Glomerular visceral epithelial cell (primary cell): ENCODE measurements around the gene TBL3.

ENCODE experiments used
- DNase-seq: peaks from one replicate; pipeline ENCODE4 v3.0.0-alpha.2; 2016; ENCODE audit errors: extremely low spot score

Gene TBL3

GRCh38 chr16:1982991-1983543, 11.2 kb downstream of the TBL3 start:
- no peak for DNase-seq

DNA sequence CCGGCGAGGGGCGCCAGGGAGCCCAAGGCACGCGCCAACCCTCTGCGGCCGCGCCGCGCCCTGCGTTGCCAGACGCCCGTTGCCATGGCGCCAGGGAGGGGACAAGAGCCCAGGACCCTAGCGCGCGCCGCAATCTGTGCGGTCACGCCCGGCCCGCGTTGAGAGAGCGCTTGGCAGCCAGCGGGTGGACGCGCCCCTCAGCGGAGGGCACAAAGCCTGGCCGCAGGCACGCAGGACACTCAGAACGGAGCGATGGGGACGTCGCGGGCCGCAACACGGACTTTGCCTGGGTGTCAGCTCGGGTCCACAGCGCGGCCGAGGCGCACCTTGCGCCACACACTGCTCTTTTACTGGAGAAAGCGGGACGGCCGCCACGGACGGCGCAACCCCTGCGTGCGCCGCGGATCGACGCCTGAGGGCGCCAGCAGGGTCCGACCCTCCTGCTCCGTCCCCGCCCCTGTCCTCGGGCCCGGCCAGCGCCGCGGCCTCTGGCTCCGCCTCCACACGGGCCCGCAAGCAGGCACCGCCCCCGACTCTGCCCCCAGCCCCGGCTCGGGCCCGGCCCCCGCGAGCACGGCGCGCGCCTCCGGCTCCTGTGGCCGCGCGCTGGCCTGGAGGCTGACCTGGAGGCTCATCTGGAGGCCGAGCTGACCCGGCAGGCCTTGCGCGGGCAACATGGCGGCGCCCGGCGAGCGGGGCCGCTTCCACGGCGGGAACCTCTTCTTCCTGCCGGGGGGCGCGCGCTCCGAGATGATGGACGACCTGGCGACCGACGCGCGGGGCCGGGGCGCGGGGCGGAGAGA, 11.9 kb downstream of the TBL3 start, which contains the start of gene GFER:
Gene GFER (plus strand): TSS at position 650 of the 803 bp plus-strand sequence. CDS start 26 bp downstream, at position 676.
- peak; percentile 93 for DNase-seq

GRCh38 chr16:1984347-1985225, 12.7 kb downstream of the TBL3 start:
- peak; percentile 38 for DNase-seq

DNA sequence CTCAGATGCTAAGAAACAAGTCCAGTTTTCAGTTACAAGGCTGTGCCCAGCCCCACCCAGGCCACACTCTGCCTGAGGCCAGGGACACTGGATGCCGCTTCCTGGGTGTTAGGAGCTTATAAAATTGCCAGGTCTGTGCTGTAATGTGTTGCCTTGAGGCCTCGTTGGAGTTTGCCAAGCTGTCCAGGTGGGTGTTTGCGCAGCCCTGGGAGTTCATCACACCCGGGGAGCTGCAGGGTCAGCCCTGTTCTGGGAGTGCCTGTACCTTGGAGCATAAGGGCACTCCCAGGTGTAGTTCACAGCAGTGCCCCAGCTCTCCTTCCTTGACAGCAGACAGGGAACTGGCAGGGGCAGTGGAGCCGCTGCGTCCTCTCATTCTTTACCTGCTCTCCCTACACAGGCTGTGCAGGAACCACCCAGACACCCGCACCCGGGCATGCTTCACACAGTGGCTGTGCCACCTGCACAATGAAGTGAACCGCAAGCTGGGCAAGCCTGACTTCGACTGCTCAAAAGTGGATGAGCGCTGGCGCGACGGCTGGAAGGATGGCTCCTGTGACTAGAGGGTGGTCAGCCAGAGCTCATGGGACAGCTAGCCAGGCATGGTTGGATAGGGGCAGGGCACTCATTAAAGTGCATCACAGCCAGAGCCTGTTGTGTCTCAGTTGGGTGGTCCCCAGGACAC, 13.8 kb downstream of the TBL3 start:
- no peak for DNase-seq

GRCh38 chr16:1987198-1987597, 15.3 kb downstream of the TBL3 start:
- no peak for DNase-seq

DNA sequence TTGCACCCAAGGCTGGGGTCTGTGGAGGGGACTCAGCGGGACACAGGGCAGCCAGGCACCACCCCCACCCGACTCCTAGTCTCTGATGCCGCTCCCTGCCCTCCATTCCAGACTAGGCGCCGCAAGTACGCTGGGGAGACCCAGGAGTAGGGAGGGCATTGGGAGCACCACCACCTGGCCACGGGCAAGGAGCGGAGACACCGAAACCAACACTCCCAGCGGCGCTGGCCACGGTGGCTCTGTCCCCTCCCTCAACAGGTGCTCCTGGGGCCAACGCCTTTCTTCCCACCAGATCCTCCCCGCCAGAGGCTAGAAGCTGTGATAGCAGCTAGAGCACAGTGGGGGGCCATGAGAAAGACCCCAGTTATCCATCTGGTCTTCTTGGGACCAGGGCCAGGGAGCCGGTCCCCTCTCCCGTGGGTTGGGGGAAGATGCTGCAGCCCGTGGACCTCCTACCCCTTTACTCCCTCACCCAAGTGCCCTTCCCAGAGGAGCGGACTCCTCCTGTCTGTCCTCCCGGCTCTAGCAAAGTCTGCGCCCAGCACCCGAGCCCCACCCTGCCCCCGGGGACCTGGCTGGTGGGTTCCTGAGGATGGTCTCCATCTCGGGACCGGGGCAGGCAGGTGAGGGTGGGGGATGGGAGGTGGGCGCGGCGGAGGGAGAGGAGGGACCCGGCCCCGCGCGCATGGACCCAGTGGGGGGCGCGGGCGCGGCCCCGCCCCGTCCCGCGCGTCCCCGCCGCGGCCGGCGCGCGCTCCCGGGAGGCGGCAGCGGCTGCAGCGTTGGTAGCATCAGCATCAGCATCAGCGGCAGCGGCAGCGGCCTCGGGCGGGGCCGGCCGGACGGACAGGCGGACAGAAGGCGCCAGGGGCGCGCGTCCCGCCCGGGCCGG, 17.6 kb downstream of the TBL3 start, which contains the start of gene SYNGR3:
Gene SYNGR3 (plus strand): TSS at position 762 of the 892 bp plus-strand sequence. CDS start 133 bp downstream, outside the sequence.
- DNase-seq, result no peak

- DNase-seq, result no peak
These were observed 18.2 kb downstream of the TBL3 start for GRCh38 chr16:1990101-1990350.

DNA sequence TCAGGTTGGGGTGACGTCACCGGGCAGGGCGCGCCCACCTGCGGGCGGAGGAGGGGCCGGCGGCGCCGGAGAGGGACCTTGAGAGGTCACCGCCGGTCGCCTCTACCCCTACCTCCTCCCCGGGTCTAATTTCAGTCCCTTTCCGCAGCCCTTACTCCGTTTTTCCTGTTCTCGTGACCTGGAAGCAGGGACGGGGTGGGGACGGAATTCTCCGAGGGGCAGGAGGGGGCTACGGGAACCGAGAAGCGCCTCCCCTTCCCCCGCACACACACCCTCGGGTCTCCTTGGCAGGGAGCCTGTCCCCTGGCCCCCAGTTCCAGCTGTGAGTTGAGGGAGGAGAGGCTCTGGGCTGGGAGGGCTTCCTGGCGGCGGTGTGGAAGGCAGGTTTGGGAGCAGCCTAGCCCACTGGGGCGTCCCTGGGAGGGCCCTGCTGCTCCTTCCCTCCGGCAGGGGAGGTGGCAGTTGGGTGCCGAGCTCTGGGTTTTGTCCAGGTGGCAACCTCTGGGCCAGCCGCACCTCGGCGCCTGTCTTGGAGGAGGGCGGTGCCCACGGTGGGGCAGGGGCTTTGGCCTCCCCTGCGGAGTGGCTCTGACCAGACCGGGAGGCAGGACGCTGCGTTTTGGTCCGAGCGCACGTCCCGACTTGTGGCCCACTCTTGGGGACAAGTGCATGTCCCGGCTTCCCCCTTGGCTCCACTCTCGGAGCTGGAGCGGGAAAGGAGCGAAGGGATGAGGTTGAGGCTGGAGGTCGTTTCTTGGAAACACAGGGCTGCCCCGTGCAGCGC, 18.7 kb downstream of the TBL3 start:
- no peak for DNase-seq

- no peak for DNase-seq
These were observed 19.3 kb downstream of the TBL3 start for GRCh38 chr16:1991135-1991551.

DNA sequence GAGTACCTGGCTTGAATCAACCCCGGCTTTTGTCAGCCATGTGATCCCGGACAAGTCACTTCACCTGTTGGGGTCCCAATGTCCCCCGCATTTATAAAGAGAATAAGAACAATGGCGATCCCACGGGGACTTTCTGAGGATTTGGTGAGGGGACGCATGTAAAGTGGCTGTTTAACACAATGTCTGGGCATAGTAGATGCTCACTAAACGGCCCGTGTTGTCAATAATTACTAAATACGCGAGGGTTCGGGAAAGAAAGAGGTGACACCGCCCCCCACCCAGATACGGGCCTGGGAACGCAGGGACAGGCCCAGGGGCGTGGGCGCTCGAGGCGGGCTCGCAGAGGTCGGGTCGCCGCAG, 19.7 kb downstream of the TBL3 start:
- DNase-seq, result no peak

- DNase-seq, result peak; percentile 68
These were observed 20.3 kb downstream of the TBL3 start for GRCh38 chr16:1991948-1992703.

GRCh38 chr16:1992704-1993317, 21.0 kb downstream of the TBL3 start:
- DNase-seq, result no peak

DNA sequence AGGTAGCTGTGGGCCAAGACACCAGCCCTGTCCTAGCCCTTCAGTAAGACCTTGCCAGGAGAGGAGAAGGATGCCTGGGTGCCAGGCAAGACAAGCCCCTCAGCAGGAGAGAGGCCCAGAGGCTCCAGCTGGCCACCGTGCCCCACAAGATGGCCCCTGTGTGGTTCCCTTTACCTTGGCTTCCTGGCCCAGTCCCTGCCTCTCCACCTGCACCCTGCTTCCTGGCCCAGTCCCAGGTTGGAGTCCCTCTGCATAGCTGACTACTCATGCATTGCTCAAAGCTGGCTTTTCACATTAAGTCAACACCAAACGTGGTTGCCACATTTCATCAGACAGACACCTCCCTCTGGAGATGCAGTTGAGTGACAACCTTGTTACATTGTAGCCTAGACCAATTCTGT, 21.9 kb downstream of the TBL3 start:
- peak; percentile 69 for DNase-seq

- no peak for DNase-seq
These were observed 25.9 kb downstream of the TBL3 start for GRCh38 chr16:1997494-1998359.

DNA sequence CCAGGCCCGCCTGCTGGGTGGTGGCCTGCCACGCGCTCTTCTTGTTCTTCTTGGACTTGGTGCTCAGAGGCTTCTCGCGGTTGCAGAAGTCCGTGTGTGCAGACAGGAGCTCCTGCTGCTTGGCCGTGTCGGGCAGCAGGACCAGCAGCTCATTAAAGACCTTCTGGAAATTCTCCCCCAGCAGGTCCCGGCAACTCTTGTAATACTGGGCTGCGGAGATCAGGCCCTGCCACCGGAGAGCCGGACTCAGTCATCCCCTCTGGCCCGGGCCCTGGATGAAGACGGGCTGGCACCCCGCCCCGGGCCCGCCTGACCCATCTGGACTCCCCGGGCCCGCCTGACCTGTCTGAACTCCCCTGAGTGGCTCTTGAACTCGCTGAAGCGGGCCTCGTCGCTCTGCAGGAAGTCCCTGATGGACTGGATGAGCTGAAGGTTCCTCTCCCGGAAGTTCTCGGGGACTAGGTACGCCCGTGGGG, 26.5 kb downstream of the TBL3 start:
- no peak for DNase-seq

- DNase-seq, result no peak
These were observed 27.3 kb downstream of the TBL3 start for GRCh38 chr16:1998852-1999801.
